H1 (cell line): ENCODE measurements around the gene PDZRN4. TPM values are rescaled to one million over a fixed set of nuclear protein-coding genes. Genes with fewer than 3 reads are reported as not detected.

Experiments used
- CHD7 ChIP-seq: fragments of 300-600 bp; sonication (generic); IDR thresholded peaks from 2 replicates; pipeline ENCODE4 v1.7.1; 2012; ENCODE audit warnings: low read length, moderate library complexity, mild to moderate bottlenecking, inconsistent platforms; ENCODE audit not compliant: insufficient replicate concordance
- GABPA ChIP-seq: IDR thresholded peaks from 2 replicates; pipeline ENCODE4 v1.6.1; 2011; ENCODE audit warnings: mild to moderate bottlenecking, low read length, moderate library complexity, borderline replicate concordance; ENCODE audit not compliant: insufficient read depth
- POLR2A ChIP-seq, 2 experiments: IDR thresholded peaks; 1 replicate in 1 of 2; 2 replicates in 1 of 2; pipeline ENCODE4 v1.6.1; 2011; ENCODE audit warnings: low read depth in 2 of 2, low read length in 2 of 2, mild to moderate bottlenecking in 2 of 2; ENCODE audit errors: control extremely low read depth in 1 of 2
- RNF2 ChIP-seq: fragments of 200-900, 300-1000 bp; sonication (generic); IDR thresholded peaks from 2 replicates; pipeline ENCODE4 v1.7.1; 2016; ENCODE audit warnings: borderline replicate concordance, low read depth, mild to moderate bottlenecking, antibody characterized with exemption, low read length; ENCODE audit not compliant: poor library complexity, severe bottlenecking; ENCODE audit errors: missing control alignments
- RXRA ChIP-seq: IDR thresholded peaks from 2 replicates; pipeline ENCODE4 v1.6.1; 2011; ENCODE audit warnings: low read depth, mild to moderate bottlenecking, low read length, moderate library complexity; ENCODE audit not compliant: insufficient read depth
- SIN3A ChIP-seq, 2 experiments: IDR thresholded peaks in 1 of 2; conservative IDR thresholded peaks in 1 of 2; 2 replicates each; pipeline ENCODE4 v1.6.1; 2011 to 2012; ENCODE audit warnings: low read length in 2 of 2, improper control_type of control experiment in 1 of 2, low read depth in 1 of 2, mild to moderate bottlenecking in 1 of 2
- SP1 ChIP-seq: IDR thresholded peaks from 2 replicates; pipeline ENCODE4 v1.6.1; 2011; ENCODE audit warnings: low read depth, low read length
- TEAD4 ChIP-seq: IDR thresholded peaks from 2 replicates; pipeline ENCODE4 v1.6.1; 2012; ENCODE audit warnings: low read depth, low read length, inconsistent platforms, mixed read lengths
- polyA plus RNA-seq, 7 experiments: library from polyadenylated mRNA; depleted of rRNA in 3 of 7; stranded (reverse) in 5 of 7; unstranded in 2 of 7; fragments of >200 nt in 5 of 7; fragments of 200-250 nt in 2 of 7; gene quantifications; 1 replicate in 5 of 7; 2 replicates in 1 of 7; 4 replicates in 1 of 7; pipeline versions ENCODE4 v1.2.1 to v1.2.3, GENCODE V29; 2011 to 2013; ENCODE audit warnings: missing spikeins in 2 of 7, mixed read lengths in 2 of 7
- total RNA-seq: library from RNA; stranded (reverse); fragmentation: NEBNext Ultra II Directional; extraction: Animal tissue kit (Norgen Biotek cat#: 25700); gene quantifications from 2 replicates; pipeline ENCODE4 v1.2.1, GENCODE V29; 2021

PDZRN4 gene
- total and polyA plus RNA-seq, 2 of the 8 experiments (the other 6 are each of a cell fraction or from before 2014, with no cell fraction given) = not detected

GRCh38 chr12:41271489-41271888 lies 83.4 kb downstream of the PDZRN4 start (continued):
- TF ChIP-seq CHD7 = no peak
- no peak for TF ChIP-seq TEAD4
- TF ChIP-seq SIN3A (conservative IDR thresholded peaks at IDR 0.05 in 1 of 2, IDR thresholded peaks at IDR 0.05 in 1 of 2; ENCODE audit: low read depth in 1 of 2, low read length in 2 of 2) = no peak
- TF ChIP-seq POLR2A (IDR thresholded peaks at IDR 0.05; ENCODE audit: control extremely low read depth in 1 of 2, low read depth in 2 of 2, low read length in 2 of 2) = no peak
- no peak for TF ChIP-seq GABPA
- no peak for TF ChIP-seq RNF2
- no peak for TF ChIP-seq RXRA
- TF ChIP-seq SP1 = no peak
- TF ChIP-seq, all 59 proteins: peak for 0
